Body of pancreas (tissue), 4 donors: ENCODE results near the gene DYRK1A.

Source experiments
- CTCF ChIP-seq, 7 experiments: fragments of 450-650 bp in 4 of 7; fragments of 200-600 bp in 3 of 7; sonication (generic) in 3 of 7; IDR thresholded peaks; one replicate each; pipeline ENCODE4 v1.5.1; 2016 to 2019; ENCODE audit warnings: antibody characterized with exemption in 7 of 7
- POLR2A ChIP-seq, 3 donors: fragments of 450-650 bp; IDR thresholded peaks; one replicate each; pipeline ENCODE4 v1.6.1; 2016; ENCODE audit warnings: antibody characterized with exemption in 3 of 3, mild to moderate bottlenecking in 2 of 3

- TF ChIP-seq CTCF (IDR thresholded peaks at IDR 0.05), result no peak
- TF ChIP-seq POLR2A (IDR thresholded peaks at IDR 0.05), result no peak
Observed at GRCh38 chr21:37450445-37450941, 83.9 kb downstream of the DYRK1A start.
